Cerebellar cortex (tissue), 1 donor: ENCODE results near the gene PPIL1.

Source experiments
- DNase-seq: peaks from one replicate; pipeline ENCODE4 v3.0.0-alpha.2; 2015; ENCODE audit warnings: low spot score

Gene PPIL1

DNA sequence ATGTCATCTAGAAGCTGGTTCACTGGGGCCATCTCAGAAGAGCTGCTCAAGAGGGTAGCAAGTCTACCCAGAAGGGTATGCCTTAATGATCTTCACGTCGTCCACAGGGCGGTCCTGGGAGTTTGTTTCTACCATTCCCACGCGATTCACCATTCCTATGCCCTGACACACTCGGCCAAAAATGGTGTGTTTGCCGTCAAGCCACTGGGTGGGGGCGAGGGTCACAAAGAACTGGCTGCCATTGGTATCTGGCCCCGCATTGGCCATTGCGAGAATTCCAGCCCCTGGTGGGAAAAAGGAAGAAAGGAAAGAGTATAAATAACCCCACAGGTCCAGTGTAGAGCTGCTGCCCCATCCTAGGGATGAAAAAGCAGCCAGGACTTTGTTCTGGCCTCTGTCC lies 18.9 kb downstream of the PPIL1 start:
- no peak for DNase-seq

DNA sequence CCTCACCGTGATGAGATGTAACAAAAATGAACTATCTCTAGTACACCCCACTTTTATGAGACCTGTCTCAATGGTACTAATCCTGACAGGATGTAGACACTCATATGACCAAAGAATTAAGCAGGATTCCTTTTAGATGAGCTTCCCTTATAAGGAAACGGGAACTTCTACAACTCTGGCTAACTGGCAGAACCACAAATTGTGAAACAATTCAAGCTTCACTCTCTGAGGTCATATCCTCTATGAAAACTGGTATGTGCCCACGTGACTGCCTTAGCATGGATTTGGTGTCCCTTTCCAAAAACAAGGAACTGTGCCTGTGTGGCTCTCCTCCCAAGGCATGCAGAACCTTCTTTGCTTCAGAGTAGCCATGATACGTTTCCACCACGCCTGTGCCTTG lies 21.3 kb downstream of the PPIL1 start:
- DNase-seq, result peak; percentile 82

DNA sequence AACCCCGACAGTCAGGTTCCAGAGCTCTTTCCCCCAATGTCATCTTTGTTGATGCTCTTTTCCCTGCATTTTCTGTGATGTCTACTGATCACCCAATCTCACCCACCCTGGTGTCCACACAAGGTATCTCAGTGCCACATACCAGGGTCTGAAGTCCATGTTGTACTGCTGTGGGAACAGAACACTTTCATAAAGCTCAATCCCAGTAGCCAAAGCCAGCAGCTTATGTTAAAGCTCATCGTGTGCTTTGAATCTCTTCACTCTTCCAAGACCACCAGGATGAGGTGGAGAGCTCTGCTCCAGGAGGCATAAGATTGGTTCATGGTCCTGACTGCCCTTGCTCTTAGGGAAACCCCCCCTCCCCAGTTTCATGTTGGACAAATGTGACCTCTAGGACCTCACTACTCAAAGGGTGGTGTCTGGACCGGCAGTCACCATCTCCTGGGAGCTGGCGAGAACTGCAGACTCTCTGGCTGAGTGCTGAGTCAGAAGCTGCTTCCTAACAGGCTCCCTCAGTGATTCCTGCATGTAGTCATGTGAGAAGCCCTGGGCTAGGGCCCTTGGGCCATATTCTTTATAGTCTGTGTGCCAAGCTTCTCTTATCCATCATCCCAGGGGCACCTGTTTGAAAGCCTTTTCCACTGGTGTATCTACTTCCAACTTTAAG lies 22.0 kb downstream of the PPIL1 start:
- peak; percentile 83 for DNase-seq

DNA sequence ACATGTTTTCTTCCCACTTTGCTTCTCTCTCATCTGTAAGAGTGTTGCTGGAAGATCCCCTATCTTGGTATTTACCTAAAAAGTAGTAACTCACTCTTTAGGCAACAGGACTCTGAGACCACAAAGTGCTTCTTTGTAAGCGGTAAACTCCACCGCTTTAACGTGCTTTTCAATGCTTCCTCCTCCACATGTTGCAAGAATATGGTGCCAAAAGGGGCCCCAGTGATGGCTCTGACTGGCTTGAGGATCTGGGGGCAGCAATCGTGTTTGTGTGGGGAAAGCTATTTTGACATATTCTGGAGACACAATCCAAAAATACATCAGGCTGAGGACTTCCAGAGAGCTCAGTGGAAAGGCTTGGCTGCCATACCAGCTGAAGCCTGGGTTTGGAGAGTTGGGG lies 23.0 kb downstream of the PPIL1 start:
- DNase-seq, result no peak

DNA sequence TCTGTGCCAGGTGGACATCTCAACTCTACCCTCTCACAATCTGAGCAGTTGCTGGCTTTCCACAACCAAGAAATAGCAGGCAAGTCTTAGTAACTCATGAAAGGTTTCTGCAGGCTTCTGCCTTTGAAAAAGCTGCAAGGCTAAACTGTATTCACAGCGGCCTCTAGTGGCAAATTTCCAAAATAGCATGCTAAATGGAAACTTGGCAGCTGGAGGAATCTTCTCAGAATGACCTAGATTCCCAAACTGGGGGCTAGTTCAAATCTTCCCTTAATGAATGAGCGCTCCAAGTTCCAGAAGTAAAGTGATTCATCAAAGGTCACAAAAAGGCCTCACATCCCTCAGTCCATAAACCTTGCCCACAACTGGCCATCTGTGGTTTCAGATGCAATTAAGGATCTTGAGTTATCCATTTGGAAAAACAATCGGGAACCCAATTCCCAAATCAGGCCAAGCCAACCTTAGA lies 23.4 kb downstream of the PPIL1 start:
- peak; percentile 93 for DNase-seq

DNA sequence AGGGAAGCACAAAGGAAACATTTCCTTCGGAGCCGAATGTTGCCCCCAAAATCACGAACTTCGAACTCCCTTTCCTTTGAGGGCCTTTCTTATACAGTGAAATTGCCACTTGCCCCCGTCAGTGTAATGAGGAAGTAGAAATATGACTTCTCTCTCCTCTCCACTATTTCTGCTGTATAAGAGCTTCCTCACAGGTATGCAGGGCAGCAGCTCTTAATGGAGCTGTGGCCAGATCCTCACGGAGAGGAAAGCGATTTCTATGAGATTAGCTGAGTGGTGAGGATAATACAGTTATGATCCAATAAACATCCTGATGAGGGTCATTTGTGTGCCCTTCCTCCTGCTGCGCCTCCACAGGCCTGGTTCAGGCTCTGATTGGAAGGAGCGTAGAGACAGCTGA lies 24.6 kb downstream of the PPIL1 start:
- DNase-seq, result peak; percentile 49

DNA sequence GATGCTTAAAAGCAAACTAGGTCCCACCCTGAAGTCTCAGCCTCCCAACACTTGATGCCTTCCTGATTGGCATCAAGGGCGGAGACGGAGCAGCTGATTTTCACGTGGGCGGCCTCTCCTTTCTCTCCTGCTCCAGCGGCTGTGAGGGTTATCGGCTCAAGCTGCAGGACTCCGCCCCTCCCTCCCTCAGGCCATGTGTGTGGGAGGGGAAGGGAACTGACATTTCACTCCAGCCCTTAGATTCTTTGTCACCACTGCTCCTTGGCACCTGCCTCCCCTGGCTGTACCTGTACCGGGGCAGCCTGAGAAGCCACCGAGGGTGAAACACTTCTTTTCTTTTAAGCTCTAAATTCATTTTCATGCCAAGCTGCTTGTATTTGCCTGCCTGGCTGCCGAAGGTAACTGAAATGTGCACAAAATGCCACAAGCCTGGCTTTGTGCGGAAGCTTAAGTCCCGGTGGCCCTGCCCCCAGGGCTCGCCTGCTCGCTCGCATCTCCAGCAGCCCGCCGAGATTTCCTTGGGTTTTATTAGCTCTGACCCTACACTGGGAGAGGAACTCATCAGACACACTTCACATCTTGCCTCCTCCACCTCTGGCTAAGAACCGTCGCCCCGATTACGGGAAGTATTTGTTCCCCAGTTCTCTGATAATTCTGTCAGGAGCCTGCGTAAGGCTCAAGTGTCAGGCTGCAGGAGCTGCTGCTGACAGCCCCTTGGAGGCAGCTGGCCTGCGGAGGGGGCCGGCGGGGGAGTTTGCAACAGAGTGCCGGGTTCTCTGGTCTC lies 25.8 kb downstream of the PPIL1 start:
- DNase-seq, result peak; percentile 69

DNA sequence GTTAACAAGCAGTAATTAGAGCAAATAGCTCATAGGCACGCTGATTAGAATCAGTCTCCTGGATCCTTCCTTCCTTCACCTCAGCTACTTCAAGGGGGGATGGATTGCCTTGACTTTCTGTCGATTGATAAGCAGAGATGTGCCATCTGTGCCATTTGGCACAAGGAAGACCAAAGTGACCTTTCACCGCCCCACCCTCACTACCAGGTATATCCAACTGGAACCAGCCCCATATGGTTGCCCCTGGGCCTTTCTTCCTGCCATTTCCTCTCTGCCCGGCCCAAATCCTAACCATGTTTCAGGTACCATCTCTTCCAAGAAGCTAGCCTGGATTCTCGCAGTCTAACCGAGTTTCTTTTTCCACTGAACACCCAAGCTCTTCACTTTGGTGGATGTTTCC lies 26.6 kb downstream of the PPIL1 start:
- no peak for DNase-seq

DNA sequence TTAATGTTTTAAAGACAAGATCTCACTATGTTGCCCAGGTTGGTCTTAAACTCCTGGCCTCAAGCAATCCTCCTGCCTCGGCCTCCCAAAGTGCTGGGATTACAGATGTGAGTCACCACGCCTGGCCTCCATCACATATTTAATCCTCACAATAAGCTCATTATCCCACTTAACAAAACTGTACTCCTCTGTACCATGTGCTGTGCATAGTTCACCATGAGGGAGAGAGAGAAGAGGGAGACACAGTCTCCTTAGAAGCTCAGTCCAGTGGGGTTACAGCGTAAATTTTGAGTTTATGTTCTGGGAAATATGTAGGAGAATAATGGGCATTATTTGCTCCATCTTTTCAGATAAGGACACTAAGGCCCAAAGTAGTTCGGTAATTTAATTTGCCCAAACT lies 27.5 kb downstream of the PPIL1 start:
- no peak for DNase-seq

DNA sequence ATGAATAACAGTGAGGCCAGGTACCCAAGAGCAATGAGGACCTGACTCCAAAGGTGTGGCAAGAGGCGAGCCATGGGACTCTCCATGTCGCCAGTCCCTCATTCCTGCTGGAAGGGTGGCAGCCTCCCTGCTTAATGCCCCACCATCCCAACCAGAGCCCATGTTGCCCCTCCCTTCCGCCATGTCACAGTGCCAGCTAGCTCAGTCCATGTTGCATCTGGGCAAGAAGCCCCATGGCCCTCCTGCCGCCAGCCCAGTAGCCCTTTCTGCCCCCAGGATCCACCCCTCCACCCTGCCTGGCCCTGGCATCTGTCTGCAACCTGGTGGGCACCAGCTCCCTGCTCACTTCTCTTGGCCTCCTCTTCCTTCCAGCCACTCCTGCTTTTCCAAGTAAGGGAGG lies 29.4 kb downstream of the PPIL1 start:
- no peak for DNase-seq

DNA sequence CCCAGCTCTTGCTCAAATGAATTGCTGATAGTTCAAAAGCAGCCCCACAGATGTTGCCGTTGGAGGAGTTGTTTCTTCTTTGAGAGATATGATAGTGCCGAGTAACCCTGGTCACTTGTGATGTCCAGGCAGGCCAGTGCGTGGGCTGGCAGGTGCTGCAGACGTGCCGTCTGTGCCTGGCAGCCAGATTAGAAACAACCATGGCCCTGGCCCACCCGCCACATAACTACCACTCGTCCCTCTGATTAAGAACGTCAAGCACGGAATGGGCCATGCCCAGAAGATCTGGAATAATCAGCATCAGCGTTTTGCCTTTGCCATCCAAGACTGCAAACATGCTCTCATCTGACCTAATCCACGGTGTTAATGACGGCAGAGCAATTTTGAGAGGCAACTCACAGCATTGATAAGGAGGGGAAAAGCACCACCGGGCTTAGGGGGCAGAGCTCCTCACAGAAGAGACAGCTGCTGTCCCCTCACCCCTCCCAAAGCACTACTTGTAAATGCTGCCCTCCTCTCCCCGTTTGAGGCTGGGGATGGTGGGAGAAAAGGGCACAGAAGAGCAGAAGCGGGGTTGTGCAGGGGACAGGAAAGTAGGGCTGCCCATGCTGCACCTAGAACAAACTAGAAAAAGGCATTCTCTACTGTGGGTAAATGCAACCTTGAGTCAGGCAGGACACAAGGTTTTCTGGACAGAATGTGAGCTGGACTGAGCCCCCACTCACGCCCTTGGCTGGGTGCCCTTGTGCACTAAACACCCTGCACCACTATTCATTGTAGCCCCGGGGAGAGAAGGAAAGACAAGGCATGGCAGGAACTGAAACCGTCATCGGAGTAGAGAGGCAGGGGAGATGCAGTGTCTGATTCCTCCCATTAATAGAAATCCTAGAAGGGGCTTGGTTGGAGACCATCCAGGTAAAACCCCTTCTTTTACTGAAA lies 30.1 kb downstream of the PPIL1 start:
- DNase-seq, result no peak

DNA sequence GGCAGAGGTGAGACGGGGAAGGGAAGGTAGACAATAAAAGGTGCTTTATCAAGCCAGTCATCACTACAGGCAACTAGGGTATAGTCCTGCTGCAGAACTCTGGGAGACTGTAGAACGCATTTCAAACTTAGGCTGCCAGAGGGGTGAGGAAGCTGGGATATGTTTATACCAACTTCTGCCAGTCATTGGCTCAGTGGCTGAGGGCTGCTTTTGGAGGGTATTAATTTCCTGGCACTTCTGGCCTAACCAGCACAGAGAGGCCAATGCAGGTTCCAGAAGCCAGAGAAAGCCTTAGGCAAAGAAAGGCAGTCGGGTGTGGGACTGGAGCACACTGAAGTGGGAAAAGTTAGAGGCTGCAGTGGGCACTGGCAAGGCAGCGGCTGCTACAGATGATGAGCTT lies 31.4 kb downstream of the PPIL1 start:
- no peak for DNase-seq

DNA sequence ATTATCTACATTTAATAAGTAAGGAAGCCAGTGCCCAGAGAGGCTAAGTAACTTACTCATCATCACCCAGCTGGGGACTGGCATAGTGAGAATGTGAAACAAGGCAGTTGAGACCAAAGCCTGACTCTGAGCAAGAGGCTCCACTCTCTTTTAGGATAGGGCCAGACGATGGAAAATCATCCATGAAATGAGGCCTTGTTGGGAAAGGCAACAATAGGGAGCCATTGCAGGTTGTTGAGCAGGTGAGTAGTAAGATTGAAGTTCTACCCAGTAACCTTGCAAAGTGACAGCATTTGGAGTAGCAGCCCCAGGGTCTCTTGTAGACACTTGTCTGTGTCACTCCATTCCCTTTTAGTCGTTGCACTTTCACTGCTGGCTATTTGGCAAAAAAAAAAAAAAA lies 32.8 kb downstream of the PPIL1 start:
- no peak for DNase-seq

DNA sequence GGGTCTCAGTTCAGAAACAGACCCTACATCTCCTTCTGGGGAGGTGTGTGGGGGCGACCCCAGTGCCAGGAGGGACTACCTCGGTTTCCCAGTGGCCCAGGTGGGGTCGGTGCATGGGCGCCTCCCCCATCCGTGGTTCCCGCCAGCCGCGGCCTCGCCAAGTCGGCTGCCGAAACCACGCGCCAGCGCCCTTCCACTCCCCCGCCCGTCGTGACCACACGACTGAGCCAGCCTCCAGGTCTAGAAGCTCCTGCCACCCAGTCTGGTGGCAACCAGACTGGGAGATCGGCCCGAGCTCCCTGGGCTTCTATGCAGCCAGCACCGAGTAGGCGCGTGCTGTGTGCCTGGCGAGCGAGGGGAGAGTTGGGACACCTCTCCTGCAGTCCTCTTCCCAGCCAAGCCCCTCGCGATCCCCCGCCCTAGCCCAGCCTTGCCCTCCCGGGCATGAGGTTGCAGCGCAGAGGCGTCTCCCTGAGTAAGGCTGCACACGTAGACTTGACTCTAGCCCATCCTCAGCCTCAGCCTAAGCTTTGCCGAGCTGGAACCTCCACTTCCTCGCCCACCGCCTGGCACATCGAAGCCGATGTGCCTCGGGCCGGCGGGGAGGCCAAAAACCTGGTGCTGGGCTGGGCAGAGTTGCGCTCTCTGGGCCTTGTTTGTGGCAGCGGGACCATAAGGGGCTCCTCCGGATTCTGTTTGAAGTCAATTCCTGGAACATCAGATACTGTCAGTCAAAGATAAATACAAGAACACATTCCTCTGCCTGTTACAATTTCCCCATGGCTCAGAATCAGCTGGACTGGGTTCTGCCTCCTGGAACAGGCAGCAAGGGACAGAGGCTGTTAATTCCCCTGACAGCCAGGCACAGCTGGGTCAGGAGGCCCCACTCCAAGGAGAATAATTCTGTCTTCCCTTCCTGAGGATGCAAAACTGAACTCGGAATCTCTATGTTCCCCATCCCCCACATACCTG lies 33.9 kb downstream of the PPIL1 start:
- DNase-seq, result peak; percentile 54

DNA sequence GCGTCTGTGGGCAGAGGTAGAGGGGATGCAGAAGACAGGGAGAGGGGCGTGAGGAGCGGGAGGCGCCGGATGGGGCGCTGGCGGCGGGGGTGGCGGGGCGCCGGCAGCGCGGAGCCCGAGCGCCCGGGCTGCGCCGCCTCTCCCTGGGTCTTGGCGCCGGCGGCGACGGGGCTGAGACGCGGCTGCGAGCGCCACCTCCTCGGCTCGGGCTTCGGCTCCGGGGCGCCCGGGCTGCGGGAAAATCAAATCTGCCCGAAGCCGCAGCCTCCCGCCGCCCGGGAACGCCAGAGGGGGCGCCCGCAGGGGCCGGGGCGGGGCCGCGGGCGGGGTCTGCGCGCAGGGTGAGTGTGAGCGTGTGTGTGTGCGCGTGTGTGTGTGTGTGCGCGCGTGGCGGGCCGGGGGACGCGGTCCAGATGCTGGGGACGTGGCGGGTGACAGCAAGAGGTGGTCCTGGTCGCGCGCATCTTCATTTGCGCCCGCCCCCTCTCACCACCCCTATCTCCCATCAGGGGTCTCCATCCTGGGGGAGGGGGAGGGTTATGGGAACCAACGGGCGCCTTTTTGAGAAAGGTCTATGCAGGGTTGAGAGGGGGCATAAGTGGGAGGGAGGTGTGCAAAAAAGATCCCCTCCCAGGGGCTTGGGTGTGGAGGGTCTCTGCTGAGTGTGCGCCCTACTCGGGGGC lies 34.7 kb downstream of the PPIL1 start:
- no peak for DNase-seq

DNA sequence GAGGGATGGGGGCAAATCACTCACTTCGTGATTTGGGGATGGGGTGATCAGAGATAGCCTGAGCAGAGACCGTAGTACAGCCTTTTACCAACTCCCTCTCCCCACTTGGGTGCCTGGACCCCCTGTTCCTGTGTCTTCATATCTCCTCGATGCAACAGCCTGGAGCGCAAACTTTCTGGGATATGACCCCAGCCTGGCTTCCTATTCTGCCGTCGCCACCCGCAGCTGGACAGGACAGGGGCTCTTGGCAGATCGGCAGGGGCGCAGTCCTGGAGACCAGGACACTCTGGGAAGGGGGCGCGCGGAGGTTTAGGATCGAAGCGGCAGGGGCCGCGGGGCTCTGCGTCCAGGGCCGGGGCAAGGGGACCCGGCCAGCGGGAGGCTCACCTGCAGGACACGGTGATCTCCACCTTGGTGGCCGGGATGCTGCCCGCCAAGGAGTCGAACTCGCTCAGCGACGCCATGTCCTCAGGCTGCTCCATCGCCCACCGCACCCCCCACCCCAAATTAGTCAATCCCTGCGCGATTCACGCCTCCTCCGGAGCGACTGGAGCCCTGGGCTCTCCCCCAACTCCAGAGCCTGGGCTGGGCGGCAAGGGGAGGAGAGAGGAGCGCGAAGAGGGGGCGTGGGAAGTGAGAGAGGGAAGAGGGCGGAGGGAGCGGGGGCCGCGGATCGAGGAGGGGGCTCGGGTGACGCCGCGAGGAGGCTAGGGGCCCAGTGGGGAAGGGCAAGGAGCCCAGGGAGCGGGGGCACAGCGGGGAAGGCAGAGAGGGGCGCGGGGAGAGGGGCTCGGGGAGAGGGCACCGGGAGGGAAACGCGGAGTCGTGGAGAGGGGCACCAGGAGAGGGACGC lies 35.5 kb downstream of the PPIL1 start, which contains the start of gene CPNE5:
CPNE5 (minus strand) TSS at position 549 of the 853 bp plus-strand sequence; CDS start at position 482, 67 bp downstream.
- no peak for DNase-seq

DNA sequence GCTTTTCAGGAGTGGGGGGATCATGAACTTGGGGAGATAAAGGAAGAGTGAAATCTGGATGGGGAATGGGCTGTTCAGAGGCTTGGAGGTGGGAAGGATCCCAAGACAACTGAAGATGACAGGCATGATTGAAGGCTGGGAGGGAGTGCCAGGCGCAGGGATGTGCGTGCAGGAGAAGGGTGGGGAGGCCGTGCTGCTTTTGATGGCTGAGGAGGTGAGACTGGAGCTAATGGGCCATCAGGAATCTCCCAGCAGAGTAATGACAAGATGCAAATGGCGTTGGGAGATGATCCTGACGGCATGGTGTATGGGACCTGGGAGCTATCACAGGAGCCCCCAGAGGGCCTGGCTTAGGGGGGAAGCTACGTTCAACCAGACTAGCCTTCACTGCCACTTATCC lies 36.9 kb downstream of the PPIL1 start:
- no peak for DNase-seq

DNA sequence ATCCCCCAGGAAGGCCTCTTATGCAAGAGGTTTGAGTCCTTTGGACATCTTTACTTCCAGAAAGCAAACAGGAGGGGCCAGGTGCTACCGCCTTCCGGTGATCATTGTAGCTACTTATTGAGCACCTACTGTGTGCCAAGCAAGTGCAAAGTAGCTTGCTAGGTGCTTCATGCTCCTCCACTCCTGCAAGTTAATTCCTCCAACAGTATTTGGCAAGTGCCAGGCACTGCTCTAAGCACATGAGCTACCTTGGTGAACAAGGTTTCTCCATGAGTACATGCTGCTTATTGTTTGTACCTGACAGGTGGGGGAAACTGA lies 37.6 kb downstream of the PPIL1 start:
- no peak for DNase-seq

DNA sequence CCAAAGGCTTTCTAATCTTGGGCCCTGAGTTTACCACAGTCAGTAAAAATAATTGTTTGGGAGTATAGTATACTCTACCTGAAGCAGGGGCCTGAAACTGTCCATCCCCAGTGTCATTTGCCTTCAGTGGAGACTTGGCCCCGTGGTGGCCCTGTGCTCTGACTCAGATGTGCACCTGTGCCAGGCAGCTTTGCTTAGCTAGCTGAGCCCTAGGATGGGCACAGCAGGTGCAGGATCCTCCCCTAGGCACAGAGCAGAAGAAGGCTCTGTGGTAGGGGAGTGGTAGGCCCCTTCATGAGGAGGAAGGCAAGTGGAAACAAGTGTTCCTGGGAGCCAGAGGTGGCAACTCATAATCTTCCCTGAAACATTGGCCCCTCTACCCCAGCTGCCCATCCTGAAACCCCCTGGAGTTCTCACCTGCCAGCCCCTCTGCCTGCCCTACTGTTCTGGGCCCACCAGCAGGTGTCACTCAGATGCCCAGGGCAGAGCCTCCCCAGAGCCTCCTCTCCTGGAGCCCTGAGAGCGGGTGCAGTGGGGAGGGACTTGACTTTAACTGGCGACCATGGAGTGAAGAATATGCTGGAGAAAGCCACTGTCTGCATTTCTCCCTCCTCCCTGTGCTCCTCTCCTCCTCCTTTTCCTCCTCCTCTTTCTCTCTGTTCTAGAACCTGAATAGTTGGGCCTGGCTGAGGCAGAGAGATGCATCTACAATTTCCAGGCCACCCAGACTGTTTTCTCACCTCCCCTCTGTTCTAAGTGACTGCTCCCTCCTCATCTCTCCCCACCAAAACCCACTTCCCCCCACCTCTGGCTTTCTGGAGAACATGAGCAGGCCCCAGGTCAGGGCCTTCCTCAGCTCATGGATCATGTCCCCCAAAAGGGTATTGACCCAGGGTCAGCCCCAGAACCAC lies 38.2 kb downstream of the PPIL1 start:
- DNase-seq, result no peak
